ENCODE measurements around the gene DNAH7. TPM values are rescaled to one million over a fixed set of nuclear protein-coding genes. Genes with fewer than 3 reads are reported as not detected.

DNAH7 gene
- total and polyA plus RNA-seq, 10 of the 15 experiments (the other 5 are each of a cell fraction or from before 2014, with no cell fraction given) = 0.05 to 0.61 (median 0.16) TPM

DNA sequence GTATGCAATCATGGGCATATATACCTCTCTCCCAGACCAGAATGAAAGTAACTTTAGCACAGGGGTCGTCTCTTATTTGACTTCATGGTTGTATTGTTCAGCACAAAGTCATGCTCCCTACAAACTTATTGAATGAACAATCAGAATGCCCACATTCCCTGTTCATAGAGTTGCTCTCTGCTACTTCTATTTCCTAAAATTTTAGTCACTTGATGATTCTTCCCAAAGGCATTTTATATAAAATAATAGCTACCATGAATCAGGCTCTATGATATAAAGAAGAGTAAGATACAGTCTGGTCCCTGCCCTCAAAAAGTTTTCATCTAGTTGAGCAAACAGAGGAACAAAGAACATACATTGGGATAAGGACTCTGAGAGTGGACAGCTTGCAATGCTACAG is 249.4 kb downstream of the DNAH7 start:
- RAD21 ChIA-PET (ENCODE audit: unreplicated experiment) = no interaction called here

DNA sequence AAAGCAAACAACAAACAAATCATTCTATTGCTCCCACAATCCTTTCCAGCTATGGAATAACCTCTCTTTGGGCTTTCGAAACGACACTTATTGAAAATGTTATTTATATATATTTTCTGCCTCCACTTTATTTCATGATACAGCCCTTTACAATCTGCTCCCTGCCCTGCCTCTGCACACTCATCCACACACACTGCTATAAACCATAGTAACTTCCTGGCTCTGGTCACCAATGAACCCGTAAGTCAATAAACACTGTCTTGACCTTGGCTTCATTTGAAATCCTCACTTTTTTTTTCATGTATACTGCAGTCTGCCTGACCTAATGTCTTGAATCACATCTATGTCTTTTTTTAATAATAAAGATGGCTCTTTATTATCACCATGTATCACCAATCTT is 250.1 kb downstream of the DNAH7 start:
- FAIRE-seq = no peak
- RAD21 ChIA-PET (ENCODE audit: unreplicated experiment) = no interaction called here
- no peaks in the 10 kb centered on the region for H4K20me1 ChIP-seq (ENCODE audit: control insufficient read depth, insufficient read depth)
- BruUV-seq (replicated peaks) = no TSS peak
- no peak for DNase-seq (ENCODE audit: low read depth, low spot score)
- POLR2A ChIA-PET = no interaction called here
- no peak for ATAC-seq
- H3K4me2 ChIP-seq (ENCODE audit: control insufficient read depth, insufficient read depth) = no peak overlapping the region
- no peaks in the 10 kb centered on the region for H3K36me3 ChIP-seq (ENCODE audit: control insufficient read depth in 2 of 2, insufficient read depth in 2 of 2, low read length in 1 of 2)
- H2AFZ ChIP-seq (ENCODE audit: control insufficient read depth, low read depth, low read length) = no peak overlapping the region
- no peaks in the 10 kb centered on the region for H3K4me1 ChIP-seq (ENCODE audit: control insufficient read depth, insufficient read depth, low read length)
- no peak overlapping the region for H3K9ac ChIP-seq (ENCODE audit: control insufficient read depth, insufficient read depth, low read length)
- no peaks in the 10 kb centered on the region for H3K27me3 ChIP-seq (replicated peaks in 1 of 2; ENCODE audit: control insufficient read depth in 2 of 2, insufficient read depth in 2 of 2, low read length in 1 of 2)
- WGBS (ENCODE audit: insufficient coverage, insufficient replicate concordance, low lambda C conversion rate, missing lambda C conversion rate) = 88% methylated on average over 3 of the region's 3 CpGs
- no peak overlapping the region for H3K27ac ChIP-seq (ENCODE audit: control insufficient read depth, insufficient read depth)
- no peak overlapping the region for H3K4me3 ChIP-seq
- CTCF ChIA-PET = no interaction called here
- SMC1A ChIA-PET (ENCODE audit: uncharacterized antibody, unreplicated experiment) = interaction anchor here (1.4 kb wide), 1 partner anchor 63 kb away, joined by 3 read pairs; no protein-coding TSS in a partner anchor
- intact Hi-C loops (cut with micrococcal nuclease; ENCODE audit: unreplicated experiment) = no loop called here
- no peaks in the 10 kb centered on the region for H3K79me2 ChIP-seq (ENCODE audit: control insufficient read depth, insufficient read depth, low read length)
- H3K9me3 ChIP-seq (replicated peaks; ENCODE audit: control insufficient read depth, insufficient read depth, low read length) = no peaks in the 10 kb centered on the region
- in situ Hi-C loops (cut with MboI) = no loop called here
- TF ChIP-seq GABPA (IDR thresholded peaks at IDR 0.05; ENCODE audit: low read depth) = no peak
- no peak for TF ChIP-seq ZZZ3 (IDR thresholded peaks at IDR 0.05; ENCODE audit: control insufficient read depth, insufficient read length, low read depth)
- TF ChIP-seq ATF7 (IDR thresholded peaks at IDR 0.05; ENCODE audit: low read depth) = no peak
- no peak for TF ChIP-seq RB1 (IDR thresholded peaks at IDR 0.05; ENCODE audit: borderline replicate concordance)
- no peak for TF ChIP-seq LARP7 (IDR thresholded peaks at IDR 0.05)
- TF ChIP-seq, protein P1, sequence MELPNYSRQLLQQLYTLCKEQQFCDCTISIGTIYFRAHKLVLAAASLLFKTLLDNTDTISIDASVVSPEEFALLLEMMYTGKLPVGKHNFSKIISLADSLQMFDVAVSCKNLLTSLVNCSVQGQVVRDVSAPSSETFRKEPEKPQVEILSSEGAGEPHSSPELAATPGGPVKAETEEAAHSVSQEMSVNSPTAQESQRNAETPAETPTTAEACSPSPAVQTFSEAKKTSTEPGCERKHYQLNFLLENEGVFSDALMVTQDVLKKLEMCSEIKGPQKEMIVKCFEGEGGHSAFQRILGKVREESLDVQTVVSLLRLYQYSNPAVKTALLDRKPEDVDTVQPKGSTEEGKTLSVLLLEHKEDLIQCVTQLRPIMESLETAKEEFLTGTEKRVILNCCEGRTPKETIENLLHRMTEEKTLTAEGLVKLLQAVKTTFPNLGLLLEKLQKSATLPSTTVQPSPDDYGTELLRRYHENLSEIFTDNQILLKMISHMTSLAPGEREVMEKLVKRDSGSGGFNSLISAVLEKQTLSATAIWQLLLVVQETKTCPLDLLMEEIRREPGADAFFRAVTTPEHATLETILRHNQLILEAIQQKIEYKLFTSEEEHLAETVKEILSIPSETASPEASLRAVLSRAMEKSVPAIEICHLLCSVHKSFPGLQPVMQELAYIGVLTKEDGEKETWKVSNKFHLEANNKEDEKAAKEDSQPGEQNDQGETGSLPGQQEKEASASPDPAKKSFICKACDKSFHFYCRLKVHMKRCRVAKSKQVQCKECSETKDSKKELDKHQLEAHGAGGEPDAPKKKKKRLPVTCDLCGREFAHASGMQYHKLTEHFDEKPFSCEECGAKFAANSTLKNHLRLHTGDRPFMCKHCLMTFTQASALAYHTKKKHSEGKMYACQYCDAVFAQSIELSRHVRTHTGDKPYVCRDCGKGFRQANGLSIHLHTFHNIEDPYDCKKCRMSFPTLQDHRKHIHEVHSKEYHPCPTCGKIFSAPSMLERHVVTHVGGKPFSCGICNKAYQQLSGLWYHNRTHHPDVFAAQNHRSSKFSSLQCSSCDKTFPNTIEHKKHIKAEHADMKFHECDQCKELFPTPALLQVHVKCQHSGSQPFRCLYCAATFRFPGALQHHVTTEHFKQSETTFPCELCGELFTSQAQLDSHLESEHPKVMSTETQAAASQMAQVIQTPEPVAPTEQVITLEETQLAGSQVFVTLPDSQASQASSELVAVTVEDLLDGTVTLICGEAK (IDR thresholded peaks at IDR 0.05; ENCODE audit: borderline replicate concordance) = no peak
- TF ChIP-seq ESRRA (IDR thresholded peaks at IDR 0.05; ENCODE audit: low read length) = no peak
- TF ChIP-seq, protein P2, sequence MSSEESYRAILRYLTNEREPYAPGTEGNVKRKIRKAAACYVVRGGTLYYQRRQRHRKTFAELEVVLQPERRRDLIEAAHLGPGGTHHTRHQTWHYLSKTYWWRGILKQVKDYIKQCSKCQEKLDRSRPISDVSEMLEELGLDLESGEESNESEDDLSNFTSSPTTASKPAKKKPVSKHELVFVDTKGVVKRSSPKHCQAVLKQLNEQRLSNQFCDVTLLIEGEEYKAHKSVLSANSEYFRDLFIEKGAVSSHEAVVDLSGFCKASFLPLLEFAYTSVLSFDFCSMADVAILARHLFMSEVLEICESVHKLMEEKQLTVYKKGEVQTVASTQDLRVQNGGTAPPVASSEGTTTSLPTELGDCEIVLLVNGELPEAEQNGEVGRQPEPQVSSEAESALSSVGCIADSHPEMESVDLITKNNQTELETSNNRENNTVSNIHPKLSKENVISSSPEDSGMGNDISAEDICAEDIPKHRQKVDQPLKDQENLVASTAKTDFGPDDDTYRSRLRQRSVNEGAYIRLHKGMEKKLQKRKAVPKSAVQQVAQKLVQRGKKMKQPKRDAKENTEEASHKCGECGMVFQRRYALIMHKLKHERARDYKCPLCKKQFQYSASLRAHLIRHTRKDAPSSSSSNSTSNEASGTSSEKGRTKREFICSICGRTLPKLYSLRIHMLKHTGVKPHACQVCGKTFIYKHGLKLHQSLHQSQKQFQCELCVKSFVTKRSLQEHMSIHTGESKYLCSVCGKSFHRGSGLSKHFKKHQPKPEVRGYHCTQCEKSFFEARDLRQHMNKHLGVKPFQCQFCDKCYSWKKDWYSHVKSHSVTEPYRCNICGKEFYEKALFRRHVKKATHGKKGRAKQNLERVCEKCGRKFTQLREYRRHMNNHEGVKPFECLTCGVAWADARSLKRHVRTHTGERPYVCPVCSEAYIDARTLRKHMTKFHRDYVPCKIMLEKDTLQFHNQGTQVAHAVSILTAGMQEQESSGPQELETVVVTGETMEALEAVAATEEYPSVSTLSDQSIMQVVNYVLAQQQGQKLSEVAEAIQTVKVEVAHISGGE (CRISPR knock-in tag; IDR thresholded peaks at IDR 0.05) = no peak
- no peak for TF ChIP-seq SUZ12 (IDR thresholded peaks at IDR 0.05; ENCODE audit: unreplicated experiment)

More for the DNA sequence above, 249.4 kb downstream of the DNAH7 start:
- DNase-seq (ENCODE audit: low read depth, low spot score) = no peak
- intact Hi-C loops (cut with micrococcal nuclease; ENCODE audit: unreplicated experiment) (no loop called here), in situ Hi-C loops (cut with MboI) (no loop called here)
- Histone ChIP-seq H3K27ac (ENCODE audit: control insufficient read depth, insufficient read depth) (no peak overlapping the region), H3K9me3 (replicated peaks; ENCODE audit: control insufficient read depth, insufficient read depth, low read length) (no peaks in the 10 kb centered on the region), H3K9ac (ENCODE audit: control insufficient read depth, insufficient read depth, low read length) (no peak overlapping the region), H3K4me3 (no peak overlapping the region), H3K4me2 (ENCODE audit: control insufficient read depth, insufficient read depth) (no peak overlapping the region), H2AFZ (ENCODE audit: control insufficient read depth, low read depth, low read length) (no peak overlapping the region), H3K4me1 (ENCODE audit: control insufficient read depth, insufficient read depth, low read length) (no peaks in the 10 kb centered on the region), H3K79me2 (ENCODE audit: control insufficient read depth, insufficient read depth, low read length) (no peaks in the 10 kb centered on the region), H3K27me3 (replicated peaks in 1 of 2; ENCODE audit: control insufficient read depth in 2 of 2, insufficient read depth in 2 of 2, low read length in 1 of 2) (no peaks in the 10 kb centered on the region), H3K36me3 (ENCODE audit: control insufficient read depth in 2 of 2, insufficient read depth in 2 of 2, low read length in 1 of 2) (no peaks in the 10 kb centered on the region), H4K20me1 (ENCODE audit: control insufficient read depth, insufficient read depth) (no peaks in the 10 kb centered on the region)
- ChIA-PET POLR2A (no interaction called here), SMC1A (ENCODE audit: uncharacterized antibody, unreplicated experiment) (interaction anchor here (0.7 to 1.4 kb wide), 2 partner anchors 64 to 213 kb away, joined by 3 read pairs; no protein-coding TSS in a partner anchor), CTCF (interaction anchor here (0.6 to 0.7 kb wide), 2 partner anchors 529 to 1198 kb away, joined by 3 read pairs; no protein-coding TSS in a partner anchor)
- TF ChIP-seq SMC3 (IDR thresholded peaks at IDR 0.05; ENCODE audit: borderline replicate concordance, low read length) (no peak), CHD4 (IDR thresholded peaks at IDR 0.05) (no peak), PAX5 (IDR thresholded peaks at IDR 0.05; ENCODE audit: borderline replicate concordance, low read depth, low read length) (no peak), BMI1 (IDR thresholded peaks at IDR 0.05; ENCODE audit: borderline replicate concordance) (no peak)
- 0% methylated on average over 1 of the region's 1 CpG for WGBS (ENCODE audit: insufficient coverage, insufficient replicate concordance, low lambda C conversion rate, missing lambda C conversion rate)
- ATAC-seq = no peak
- FAIRE-seq = no peak
- no TSS peak for BruUV-seq (replicated peaks)
